Loucy (cell line): ENCODE data around the gene MISP.

Experiments used
- EZH2phosphoT487 ChIP-seq: fragments of 200-600 bp; IDR thresholded peaks from 2 replicates; pipeline ENCODE4 v1.6.1; 2018; ENCODE audit warnings: antibody characterized with exemption, mild to moderate bottlenecking, moderate library complexity, borderline replicate concordance
- TF ChIP-seq, protein P1 (sequence below): fragments of 200-600 bp; sonication (generic); conservative IDR thresholded peaks from 2 replicates; pipeline ENCODE4 v1.5.1; 2014; ENCODE audit warnings: mild to moderate bottlenecking, antibody characterized with exemption, low read length

DNA sequence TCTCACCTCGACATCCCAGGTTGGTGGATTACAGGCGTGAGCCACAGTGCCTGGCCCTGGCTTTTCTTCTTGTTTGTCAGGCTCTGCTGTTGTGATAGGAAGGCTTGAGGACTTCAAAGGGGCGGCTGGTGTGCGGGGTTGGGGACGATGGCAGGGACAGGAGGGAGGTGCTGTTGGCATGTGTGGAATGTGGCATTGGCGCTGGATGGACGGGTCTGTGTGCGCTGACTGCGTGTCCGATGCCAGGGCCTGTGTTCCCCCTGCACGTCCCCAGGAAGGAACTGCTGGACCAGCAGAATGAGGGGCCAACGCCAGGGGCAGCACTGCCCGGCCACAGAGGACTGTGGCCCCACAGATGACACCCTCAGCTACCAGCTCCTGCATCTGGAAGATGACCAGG is 33.6 kb downstream of the MISP start:
- TF ChIP-seq, protein P1, sequence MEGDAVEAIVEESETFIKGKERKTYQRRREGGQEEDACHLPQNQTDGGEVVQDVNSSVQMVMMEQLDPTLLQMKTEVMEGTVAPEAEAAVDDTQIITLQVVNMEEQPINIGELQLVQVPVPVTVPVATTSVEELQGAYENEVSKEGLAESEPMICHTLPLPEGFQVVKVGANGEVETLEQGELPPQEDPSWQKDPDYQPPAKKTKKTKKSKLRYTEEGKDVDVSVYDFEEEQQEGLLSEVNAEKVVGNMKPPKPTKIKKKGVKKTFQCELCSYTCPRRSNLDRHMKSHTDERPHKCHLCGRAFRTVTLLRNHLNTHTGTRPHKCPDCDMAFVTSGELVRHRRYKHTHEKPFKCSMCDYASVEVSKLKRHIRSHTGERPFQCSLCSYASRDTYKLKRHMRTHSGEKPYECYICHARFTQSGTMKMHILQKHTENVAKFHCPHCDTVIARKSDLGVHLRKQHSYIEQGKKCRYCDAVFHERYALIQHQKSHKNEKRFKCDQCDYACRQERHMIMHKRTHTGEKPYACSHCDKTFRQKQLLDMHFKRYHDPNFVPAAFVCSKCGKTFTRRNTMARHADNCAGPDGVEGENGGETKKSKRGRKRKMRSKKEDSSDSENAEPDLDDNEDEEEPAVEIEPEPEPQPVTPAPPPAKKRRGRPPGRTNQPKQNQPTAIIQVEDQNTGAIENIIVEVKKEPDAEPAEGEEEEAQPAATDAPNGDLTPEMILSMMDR = no peak
- no peak for TF ChIP-seq EZH2phosphoT487
